ENCODE measurements around the gene PDE6C.

DNA sequence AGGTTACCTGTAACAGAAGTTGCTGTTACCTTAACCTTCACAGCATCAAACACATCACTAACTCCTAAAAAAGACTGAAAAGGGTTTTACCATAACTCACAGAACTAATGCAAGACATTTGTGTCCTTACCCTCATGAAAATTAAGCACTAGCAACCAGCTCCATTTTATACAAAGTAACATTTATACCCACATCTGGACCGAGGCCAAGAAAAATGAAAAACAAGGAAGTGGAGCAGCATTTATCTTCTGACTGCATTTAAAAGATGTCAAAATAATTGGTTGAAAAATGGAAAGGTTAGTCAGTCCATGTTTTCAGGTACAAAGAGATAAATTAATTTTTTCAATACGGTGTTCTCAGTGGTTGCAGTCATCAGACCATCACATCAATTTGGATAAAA, 8.2 kb upstream of the PDE6C start:
- TF ChIP-seq, protein P1, sequence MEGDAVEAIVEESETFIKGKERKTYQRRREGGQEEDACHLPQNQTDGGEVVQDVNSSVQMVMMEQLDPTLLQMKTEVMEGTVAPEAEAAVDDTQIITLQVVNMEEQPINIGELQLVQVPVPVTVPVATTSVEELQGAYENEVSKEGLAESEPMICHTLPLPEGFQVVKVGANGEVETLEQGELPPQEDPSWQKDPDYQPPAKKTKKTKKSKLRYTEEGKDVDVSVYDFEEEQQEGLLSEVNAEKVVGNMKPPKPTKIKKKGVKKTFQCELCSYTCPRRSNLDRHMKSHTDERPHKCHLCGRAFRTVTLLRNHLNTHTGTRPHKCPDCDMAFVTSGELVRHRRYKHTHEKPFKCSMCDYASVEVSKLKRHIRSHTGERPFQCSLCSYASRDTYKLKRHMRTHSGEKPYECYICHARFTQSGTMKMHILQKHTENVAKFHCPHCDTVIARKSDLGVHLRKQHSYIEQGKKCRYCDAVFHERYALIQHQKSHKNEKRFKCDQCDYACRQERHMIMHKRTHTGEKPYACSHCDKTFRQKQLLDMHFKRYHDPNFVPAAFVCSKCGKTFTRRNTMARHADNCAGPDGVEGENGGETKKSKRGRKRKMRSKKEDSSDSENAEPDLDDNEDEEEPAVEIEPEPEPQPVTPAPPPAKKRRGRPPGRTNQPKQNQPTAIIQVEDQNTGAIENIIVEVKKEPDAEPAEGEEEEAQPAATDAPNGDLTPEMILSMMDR (IDR thresholded peaks at IDR 0.05): no peak
- no peak for TF ChIP-seq POLR2AphosphoS5 (IDR thresholded peaks at IDR 0.05)
